HUES6 (cell line): ENCODE results near the gene IL20.

Source experiments
- H3K27ac ChIP-seq: 2 replicates; pipeline ENCODE4 v1.7.0; 2013; ENCODE audit warnings: low read depth, mild to moderate bottlenecking, low read length, inconsistent platforms
- H3K27me3 ChIP-seq: 2 replicates; pipeline ENCODE4 v1.6.1; 2013; ENCODE audit warnings: low read length; ENCODE audit not compliant: control insufficient read depth, insufficient read depth
- H3K36me3 ChIP-seq: 2 replicates; pipeline ENCODE4 v1.6.1; 2013; ENCODE audit warnings: low read length; ENCODE audit not compliant: control insufficient read depth, insufficient read depth
- H3K4me1 ChIP-seq: 2 replicates; pipeline ENCODE4 v1.6.1; 2013; ENCODE audit warnings: low read length; ENCODE audit not compliant: control insufficient read depth, insufficient read depth
- H3K4me3 ChIP-seq: 2 replicates; pipeline ENCODE4 v1.5.1; 2013; ENCODE audit warnings: low read depth, low read length
- H3K9ac ChIP-seq: one replicate; pipeline ENCODE4 v1.6.1; 2013; ENCODE audit warnings: mild to moderate bottlenecking, low read length
- H3K9me3 ChIP-seq: 2 replicates; pipeline ENCODE4 v1.6.1; 2013; ENCODE audit warnings: low read depth, low read length; ENCODE audit not compliant: control insufficient read depth, insufficient read depth

IL20 gene

GRCh38 chr1:206880314-206880713 lies 14.9 kb downstream of the IL20 start:
- H3K9ac ChIP-seq = no peak overlapping the region
- H3K9me3 ChIP-seq = peaks cover 24% of the 10 kb centered on the region
- H3K27ac ChIP-seq = no peak overlapping the region
- no peaks in the 10 kb centered on the region for H3K27me3 ChIP-seq
- H3K4me1 ChIP-seq = no peaks in the 10 kb centered on the region
- H3K36me3 ChIP-seq = no peaks in the 10 kb centered on the region
- H3K4me3 ChIP-seq = no peak overlapping the region

DNA sequence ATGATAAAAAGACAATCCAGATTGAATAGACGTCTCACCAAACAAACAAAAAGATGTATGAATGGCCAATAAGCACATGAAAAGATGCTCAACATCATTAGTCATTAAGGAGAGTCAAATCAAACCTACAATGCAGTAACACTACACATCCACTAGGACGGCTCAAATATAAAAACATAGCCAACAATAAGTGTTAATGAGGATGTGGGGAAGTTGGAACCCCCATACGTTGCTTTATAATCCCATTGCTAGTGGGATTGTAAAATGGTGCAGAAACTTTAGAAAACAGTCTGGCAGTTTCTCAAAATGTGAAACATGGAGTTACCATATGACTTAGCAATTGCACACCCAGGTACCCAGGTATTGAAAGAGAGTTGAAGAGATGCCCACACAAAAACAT lies 17.1 kb downstream of the IL20 start:
- no peak overlapping the region for H3K27ac ChIP-seq
- H3K36me3 ChIP-seq = no peaks in the 10 kb centered on the region
- no peaks in the 10 kb centered on the region for H3K4me1 ChIP-seq
- H3K27me3 ChIP-seq = no peaks in the 10 kb centered on the region
- H3K9ac ChIP-seq = no peak overlapping the region
- H3K4me3 ChIP-seq = no peak overlapping the region
- H3K9me3 ChIP-seq = peaks cover 17% of the 10 kb centered on the region

- no peaks in the 10 kb centered on the region for H3K36me3 ChIP-seq
These were observed 17.7 kb downstream of the IL20 start for GRCh38 chr1:206883160-206883559.

GRCh38 chr1:206883876-206884275 lies 18.5 kb downstream of the IL20 start:
- Histone ChIP-seq H3K36me3 (no peaks in the 10 kb centered on the region), H3K9ac (no peak overlapping the region), H3K9me3 (peaks cover 4% of the 10 kb centered on the region), H3K27me3 (no peaks in the 10 kb centered on the region), H3K27ac (no peak overlapping the region), H3K4me3 (no peak overlapping the region), H3K4me1 (no peaks in the 10 kb centered on the region)

More at GRCh38 chr1:206883160-206883559, 17.7 kb downstream of the IL20 start:
- Histone ChIP-seq H3K27ac (no peak overlapping the region), H3K27me3 (no peaks in the 10 kb centered on the region), H3K4me1 (no peaks in the 10 kb centered on the region), H3K4me3 (no peak overlapping the region), H3K9me3 (peaks cover 11% of the 10 kb centered on the region), H3K9ac (no peak overlapping the region)

- Histone ChIP-seq H3K9ac (no peak overlapping the region), H3K36me3 (no peaks in the 10 kb centered on the region), H3K9me3 (no peaks in the 10 kb centered on the region), H3K4me1 (peaks cover 10% of the 10 kb centered on the region), H3K4me3 (no peak overlapping the region), H3K27me3 (no peaks in the 10 kb centered on the region), H3K27ac (no peak overlapping the region)
These were observed 20.1 kb downstream of the IL20 start for GRCh38 chr1:206885341-206886060.

DNA sequence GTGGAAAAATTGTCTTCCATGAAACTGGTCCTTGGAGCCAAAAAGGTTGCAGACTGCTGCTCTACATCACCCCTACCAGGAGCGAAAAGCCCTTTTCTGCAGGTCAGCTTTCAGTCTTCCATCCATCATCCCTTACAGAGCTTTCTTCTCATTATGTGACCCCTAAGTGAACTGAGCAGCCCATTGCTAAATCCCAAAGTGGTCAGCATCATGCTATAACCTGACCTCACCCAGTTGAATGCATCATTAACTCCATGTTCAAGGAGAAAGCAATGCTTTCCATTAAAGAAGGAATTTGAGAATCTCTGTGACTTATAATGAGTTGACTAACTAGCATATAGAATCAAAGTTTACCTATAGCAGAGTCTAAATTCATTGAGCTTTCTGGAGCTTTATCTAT lies 21.4 kb downstream of the IL20 start:
- peaks cover 12% of the 10 kb centered on the region for H3K4me1 ChIP-seq
- H3K36me3 ChIP-seq = no peaks in the 10 kb centered on the region
- no peak overlapping the region for H3K4me3 ChIP-seq
- no peak overlapping the region for H3K9ac ChIP-seq
- H3K9me3 ChIP-seq = no peaks in the 10 kb centered on the region
- no peak overlapping the region for H3K27ac ChIP-seq
- H3K27me3 ChIP-seq = no peaks in the 10 kb centered on the region; the same call in 1 of the 2 replicates

- Histone ChIP-seq H3K27ac (no peak overlapping the region), H3K27me3 (no peaks in the 10 kb centered on the region; the same call in 1 of the 2 replicates), H3K9me3 (no peaks in the 10 kb centered on the region), H3K4me1 (peaks cover 12% of the 10 kb centered on the region), H3K9ac (peak overlapping the region; percentile 8), H3K4me3 (no peak overlapping the region), H3K36me3 (no peaks in the 10 kb centered on the region)
These were observed 22.3 kb downstream of the IL20 start for GRCh38 chr1:206887701-206888100.

DNA sequence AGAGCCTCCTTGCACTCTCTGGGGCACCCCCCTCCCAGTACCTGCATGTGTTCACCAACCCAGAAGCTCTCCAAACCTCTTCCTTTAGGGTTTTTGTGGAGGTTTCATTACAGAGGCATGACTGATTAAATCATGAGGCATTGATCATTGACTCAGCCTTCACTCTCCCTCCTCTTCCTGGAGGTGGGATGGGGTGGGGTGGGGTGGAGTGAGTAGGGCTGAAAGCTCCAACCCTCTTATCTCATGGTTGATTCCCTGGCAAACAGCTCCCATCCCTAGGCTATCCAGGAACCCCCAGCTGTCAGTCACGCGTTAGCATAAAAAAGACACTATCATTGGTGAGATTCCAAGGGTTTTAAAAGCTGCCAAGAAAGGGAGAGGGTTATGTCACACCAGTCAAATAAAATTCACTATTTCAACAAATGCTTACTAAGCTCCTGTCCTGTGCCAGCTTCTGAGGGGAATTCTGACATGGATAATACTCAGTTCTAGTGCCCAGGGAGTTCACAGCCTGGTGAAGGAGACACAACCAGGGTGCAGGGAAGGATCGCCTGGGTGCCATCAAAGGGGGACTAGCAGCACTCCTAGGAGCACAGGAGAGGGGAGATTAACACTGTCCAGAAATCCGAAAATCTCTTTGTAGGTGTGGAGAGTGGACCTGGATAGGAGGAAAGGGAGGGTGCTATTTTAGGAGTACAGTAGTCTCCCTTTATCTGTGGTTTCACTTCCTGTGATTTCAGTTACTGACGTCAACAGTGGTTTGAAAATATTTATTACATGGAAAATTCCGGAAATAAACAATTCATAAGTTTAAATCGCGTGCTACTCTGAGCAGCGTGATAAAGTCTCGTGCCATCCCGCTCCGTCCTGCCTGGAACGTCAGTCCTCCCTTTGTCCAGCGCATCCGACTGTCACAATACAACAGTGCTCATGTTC lies 25.0 kb downstream of the IL20 start:
- H3K27me3 ChIP-seq = no peaks in the 10 kb centered on the region; the same call in 1 of the 2 replicates
- no peaks in the 10 kb centered on the region for H3K36me3 ChIP-seq
- no peak overlapping the region for H3K9ac ChIP-seq
- no peaks in the 10 kb centered on the region for H3K9me3 ChIP-seq
- H3K27ac ChIP-seq = no peak overlapping the region
- H3K4me1 ChIP-seq = peaks cover 16% of the 10 kb centered on the region
- H3K4me3 ChIP-seq = no peak overlapping the region; the same call in 1 of the 2 replicates

DNA sequence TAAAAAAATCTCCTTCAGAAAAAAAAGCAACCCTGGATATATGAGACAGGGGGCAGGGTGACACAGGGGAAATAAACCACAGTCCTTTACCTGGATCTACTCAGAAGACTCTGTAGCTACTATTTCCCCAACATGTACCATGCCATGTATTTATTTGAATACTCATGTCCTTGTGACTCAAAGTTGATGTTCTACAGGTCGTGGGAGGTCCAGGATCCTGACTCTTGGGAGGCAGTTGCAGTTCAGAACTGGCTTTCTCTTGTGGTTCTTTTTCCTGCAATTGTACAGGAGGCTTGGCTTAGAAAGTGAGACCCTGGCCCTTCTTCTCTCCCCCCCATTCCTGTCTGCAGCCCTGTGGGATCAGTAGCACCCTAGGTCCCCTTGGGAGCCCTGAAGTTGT lies 26.0 kb downstream of the IL20 start:
- Histone ChIP-seq H3K27me3 (no peaks in the 10 kb centered on the region; the same call in 1 of the 2 replicates), H3K36me3 (no peaks in the 10 kb centered on the region), H3K9me3 (no peaks in the 10 kb centered on the region), H3K4me3 (no peak overlapping the region), H3K9ac (no peak overlapping the region), H3K27ac (no peak overlapping the region), H3K4me1 (peaks cover 21% of the 10 kb centered on the region)

DNA sequence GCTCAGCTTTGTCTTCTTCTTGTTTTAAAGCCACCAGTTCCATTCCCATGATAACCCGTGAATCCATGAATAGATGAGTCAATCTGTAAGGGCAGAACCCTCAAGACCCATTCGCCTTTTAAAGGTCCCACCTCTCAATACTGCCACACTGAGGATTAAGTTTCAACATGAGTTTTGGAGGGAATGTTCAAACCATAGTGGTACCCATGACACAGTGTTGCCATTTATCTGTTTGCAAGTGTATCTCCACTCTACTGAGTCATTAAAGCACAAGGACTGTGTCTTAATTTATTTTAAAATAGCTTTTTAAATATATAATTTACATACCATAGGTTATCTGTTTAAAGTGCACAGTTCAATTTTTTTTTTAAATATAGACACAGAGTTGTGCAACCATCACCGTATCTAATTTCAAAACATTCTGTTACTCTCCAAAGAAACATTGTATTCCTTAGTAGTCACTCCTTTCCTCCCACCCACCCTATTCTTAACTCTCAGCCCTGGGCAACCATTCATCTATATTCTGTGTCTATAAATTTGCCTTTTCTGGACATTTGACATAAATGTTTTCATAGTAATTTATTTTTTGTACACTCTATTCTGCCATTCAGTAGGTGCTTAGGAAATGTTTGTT lies 27.0 kb downstream of the IL20 start:
- H3K27ac ChIP-seq = no peak overlapping the region

More for the DNA sequence above, 27.0 kb downstream of the IL20 start:
- Histone ChIP-seq H3K9me3 (no peaks in the 10 kb centered on the region), H3K4me1 (peaks cover 21% of the 10 kb centered on the region), H3K9ac (no peak overlapping the region), H3K4me3 (no peak overlapping the region), H3K36me3 (no peaks in the 10 kb centered on the region), H3K27me3 (no peaks in the 10 kb centered on the region; the same call in 1 of the 2 replicates)
